ENCODE data around the gene SUCO. TPM values are rescaled to one million over a fixed set of nuclear protein-coding genes. Genes with fewer than 3 reads are reported as not detected.

Gene SUCO
- total and polyA plus RNA-seq, 2 donors (not counting 1 experiment from before 2014, with no cell fraction given): 5.5 to 59.7 TPM

DNA sequence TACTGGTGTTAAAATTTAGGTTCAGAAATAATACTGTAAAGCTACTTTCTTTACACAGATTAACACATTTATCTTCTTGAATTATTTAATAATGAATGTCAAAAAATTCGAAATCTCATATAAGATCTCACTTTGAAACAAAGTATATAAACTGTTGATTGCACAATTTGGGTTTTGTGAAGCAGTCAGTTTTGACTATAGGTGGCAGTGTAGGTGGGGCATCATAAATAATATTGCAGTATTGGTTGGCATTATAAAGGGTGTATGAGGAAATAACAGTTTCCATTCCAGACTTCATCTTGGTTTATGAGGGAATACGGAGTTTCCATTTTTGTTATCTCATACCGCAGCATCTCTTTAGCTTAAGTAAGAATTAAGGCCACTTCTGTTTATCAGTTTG is 49.9 kb downstream of the SUCO start:
- WGBS (ENCODE audit: insufficient coverage): no CpG with 5 or more reads among the region's 3 CpGs
- DNase-seq: no peak

GRCh38 chr1:172585348-172585747 is 52.4 kb downstream of the SUCO start:
- ATAC-seq (ENCODE audit: low read depth) (no peak), DNase-seq (no peak)
- Histone ChIP-seq H3K27me3 (replicated peaks in 1 of 4; ENCODE audit: control extremely low read depth in 1 of 4, control insufficient read depth in 3 of 4, insufficient read depth in 4 of 4, low read length in 3 of 4) (no peaks in the 10 kb centered on the region), H3K4me3 (ENCODE audit: control extremely low read depth in 1 of 5, extremely low read depth in 1 of 5, insufficient read depth in 1 of 5, low read depth in 2 of 5, low read length in 4 of 5) (no peak overlapping the region), H3K79me2 (ENCODE audit: control insufficient read depth, insufficient read depth, low read length) (no peaks in the 10 kb centered on the region), H2AFZ (ENCODE audit: insufficient read depth, low read depth, low read length, poor library complexity, severe bottlenecking) (no peak overlapping the region), H3K27ac (ENCODE audit: low read length in 2 of 2) (no peak overlapping the region), H3K36me3 (replicated peaks in 1 of 2; ENCODE audit: control extremely low read depth in 1 of 2, control insufficient read depth in 1 of 2, extremely low read depth in 1 of 2, insufficient read depth in 2 of 2, low read length in 1 of 2) (peaks cover 15 to 25% of the 10 kb centered on the region in 2 experiments), H3K4me2 (replicated peaks; ENCODE audit: low read depth, low read length, poor library complexity, severe bottlenecking) (no peak overlapping the region), H3K9ac (ENCODE audit: low read length) (no peak overlapping the region), H3K4me1 (ENCODE audit: control insufficient read depth in 2 of 2, insufficient read depth in 2 of 2, low read length in 2 of 2) (no peaks in the 10 kb centered on the region), H4K20me1 (ENCODE audit: control insufficient read depth, insufficient read depth, low read length, poor library complexity, severe bottlenecking) (no peaks in the 10 kb centered on the region), H3K9me3 (ENCODE audit: control extremely low read depth in 1 of 3, control insufficient read depth in 2 of 3, insufficient read depth in 1 of 3, low read length in 2 of 3) (no peaks in the 10 kb centered on the region)
- Mint-ChIP-seq H3K4me1 (peaks cover 3% of the 10 kb centered on the region), H3K4me3 (no peak overlapping the region), H3K27ac (no peak overlapping the region), H3K27me3 (no peaks in the 10 kb centered on the region), H3K9me3 (ENCODE audit: insufficient read depth) (no peaks in the 10 kb centered on the region)
- ChIA-PET CTCF (no interaction called here), POLR2A (no interaction called here)
- TF ChIP-seq EZH2 (IDR thresholded peaks at IDR 0.05; ENCODE audit: borderline replicate concordance, insufficient read depth, low read depth, low read length, poor library complexity, severe bottlenecking) (no peak), CTCF (IDR thresholded peaks at IDR 0.05) (no peak)
- WGBS (ENCODE audit: insufficient coverage): no CpG with 5 or more reads among the region's 3 CpGs
- intact Hi-C loops (cut with micrococcal nuclease): no loop called here

More for the DNA sequence above, 49.9 kb downstream of the SUCO start:
- Mint-ChIP-seq H3K4me1 (peaks cover 3% of the 10 kb centered on the region), H3K4me3 (no peak overlapping the region), H3K9me3 (ENCODE audit: insufficient read depth) (no peaks in the 10 kb centered on the region), H3K27ac (no peak overlapping the region), H3K27me3 (no peaks in the 10 kb centered on the region)
- no peak for ATAC-seq (ENCODE audit: low read depth)
- no peaks in the 10 kb centered on the region for H3K27me3 ChIP-seq (replicated peaks in 1 of 4; ENCODE audit: control extremely low read depth in 1 of 4, control insufficient read depth in 3 of 4, insufficient read depth in 4 of 4, low read length in 3 of 4)
- H2AFZ ChIP-seq (ENCODE audit: insufficient read depth, low read depth, low read length, poor library complexity, severe bottlenecking): no peak overlapping the region
- TF ChIP-seq EZH2 (IDR thresholded peaks at IDR 0.05; ENCODE audit: borderline replicate concordance, insufficient read depth, low read depth, low read length, poor library complexity, severe bottlenecking): no peak
- no peak for TF ChIP-seq CTCF (IDR thresholded peaks at IDR 0.05)
- no peaks in the 10 kb centered on the region for H3K4me1 ChIP-seq (ENCODE audit: control insufficient read depth in 2 of 2, insufficient read depth in 2 of 2, low read length in 2 of 2)
- POLR2A ChIA-PET: no interaction called here
- H3K27ac ChIP-seq (ENCODE audit: low read length in 2 of 2): no peak overlapping the region
- no peak overlapping the region for H3K9ac ChIP-seq (ENCODE audit: low read length)
- CTCF ChIA-PET: no interaction called here
- intact Hi-C loops (cut with micrococcal nuclease): no loop called here
- H4K20me1 ChIP-seq (ENCODE audit: control insufficient read depth, insufficient read depth, low read length, poor library complexity, severe bottlenecking): no peaks in the 10 kb centered on the region
- H3K4me3 ChIP-seq (ENCODE audit: control extremely low read depth in 1 of 5, extremely low read depth in 1 of 5, insufficient read depth in 1 of 5, low read depth in 2 of 5, low read length in 4 of 5): no peak overlapping the region
- no peak overlapping the region for H3K4me2 ChIP-seq (replicated peaks; ENCODE audit: low read depth, low read length, poor library complexity, severe bottlenecking)
- peaks cover 8% of the 10 kb centered on the region in 2 experiments for H3K36me3 ChIP-seq (replicated peaks in 1 of 2; ENCODE audit: control extremely low read depth in 1 of 2, control insufficient read depth in 1 of 2, extremely low read depth in 1 of 2, insufficient read depth in 2 of 2, low read length in 1 of 2)
- no peaks in the 10 kb centered on the region for H3K9me3 ChIP-seq (ENCODE audit: control extremely low read depth in 1 of 3, control insufficient read depth in 2 of 3, insufficient read depth in 1 of 3, low read length in 2 of 3)
- no peaks in the 10 kb centered on the region for H3K79me2 ChIP-seq (ENCODE audit: control insufficient read depth, insufficient read depth, low read length)
